Astrocyte of the cerebellum (primary cell): Measurements from ENCODE around the gene FUOM.

Source experiments
- DNase-seq: peaks from one replicate; pipeline ENCODE4 v3.0.0-alpha.2; 2011; ENCODE audit warnings: low read depth
- H3K4me3 ChIP-seq: 2 replicates; pipeline ENCODE4 v1.5.1; 2011; ENCODE audit warnings: mild to moderate bottlenecking, low read depth, low read length, moderate library complexity
- CTCF ChIP-seq: IDR thresholded peaks from 2 replicates; pipeline ENCODE4 v1.5.1; 2012; ENCODE audit warnings: low read length, low read depth, moderate library complexity, mild to moderate bottlenecking; ENCODE audit errors: missing control alignments
- in situ Hi-C: cut with HindIII; loops from 2 replicates; pipeline ENCODE4 v1.10.0; 2017; ENCODE audit warnings: low sequenced_read_pairs

The FUOM gene

GRCh38 chr10:133332936-133333699, 24.7 kb downstream of the FUOM start:
- no peak for TF ChIP-seq CTCF
- in situ Hi-C loops = no loop called here
- H3K4me3 ChIP-seq = no peak overlapping the region
- DNase-seq = no peak

GRCh38 chr10:133329491-133330202, 28.2 kb downstream of the FUOM start:
- peak; percentile 96 for TF ChIP-seq CTCF
- peak; percentile 79 for DNase-seq
- peak overlapping the region; percentile 4 for H3K4me3 ChIP-seq
- in situ Hi-C loops = no loop called here

GRCh38 chr10:133328358-133329343, 29.2 kb downstream of the FUOM start:
- TF ChIP-seq CTCF = no peak
- no peak overlapping the region for H3K4me3 ChIP-seq
- in situ Hi-C loops = no loop called here
- no peak for DNase-seq

- H3K4me3 ChIP-seq = no peak overlapping the region
- no peak for DNase-seq
- in situ Hi-C loops = no loop called here
- TF ChIP-seq CTCF = no peak
Measured at GRCh38 chr10:133327651-133328357, 30.0 kb downstream of the FUOM start.

- in situ Hi-C loops = no loop called here
- no peak overlapping the region for H3K4me3 ChIP-seq
- no peak for DNase-seq
- no peak for TF ChIP-seq CTCF
Measured at GRCh38 chr10:133326745-133327650, 30.8 kb downstream of the FUOM start.
